Calu3 (cell line): ENCODE results near the gene HSD17B3. TPM values are rescaled to one million over a fixed set of nuclear protein-coding genes. Genes with fewer than 3 reads are reported as not detected.
A peak's percentile ranks its signal among the peaks of the same experiment; 100 is the strongest.

ENCODE experiments used
- BruUV-seq: library from RNA; stranded (reverse); fragments of 400-500 nt; replicated peaks from 2 replicates; lab custom pipeline; 2021; lab: Mats Ljungman, UMichigan
- CTCF ChIA-PET: fragments of 300-600 bp; sonication (Branson Sonifier 250); formaldehyde crosslinking; loops from one replicate; lab custom pipeline; 2022; ENCODE audit warnings: antibody characterized with exemption; lab: Charles Lee
- DNase-seq: peaks from one replicate; pipeline ENCODE4 v3.0.0; 2022
- H3K27ac Mint-ChIP-seq: one replicate; pipeline ENCODE4 v1.8.0; 2022; ENCODE audit warnings: mixed read lengths; ENCODE audit not compliant: unreplicated experiment
- H3K27me3 Mint-ChIP-seq: one replicate; pipeline ENCODE4 v1.8.0; 2022; ENCODE audit warnings: mixed read lengths; ENCODE audit not compliant: unreplicated experiment
- H3K36me3 Mint-ChIP-seq: one replicate; pipeline ENCODE4 v1.8.0; 2022; ENCODE audit warnings: mild to moderate bottlenecking, moderate library complexity, mixed read lengths; ENCODE audit not compliant: insufficient read depth, unreplicated experiment
- H3K4me1 Mint-ChIP-seq: one replicate; pipeline ENCODE4 v1.8.0; 2022; ENCODE audit warnings: mild to moderate bottlenecking, low read depth, mixed read lengths; ENCODE audit not compliant: unreplicated experiment
- H3K4me3 Mint-ChIP-seq: one replicate; pipeline ENCODE4 v1.8.0; 2022; ENCODE audit warnings: mild to moderate bottlenecking, low read depth, moderate library complexity, mixed read lengths; ENCODE audit not compliant: unreplicated experiment
- H3K9me3 Mint-ChIP-seq: one replicate; pipeline ENCODE4 v1.8.0; 2022; ENCODE audit warnings: low read depth, mixed read lengths; ENCODE audit not compliant: unreplicated experiment
- CTCF ChIP-seq: fragments of 200-600 bp; IDR thresholded peaks from one replicate; pipeline ENCODE4 v1.8.0; 2022; ENCODE audit warnings: antibody characterized with exemption; ENCODE audit not compliant: unreplicated experiment
- intact Hi-C: fragments of 100-400 bp; cut with micrococcal nuclease; formaldehyde crosslinking; loops from one replicate; pipeline ENCODE4 v1.10.0; 2022; ENCODE audit not compliant: unreplicated experiment
- total RNA-seq: library from RNA; stranded (reverse); gene quantifications from 2 replicates; pipeline ENCODE4 v1.2.3, GENCODE V29; 2022

Gene HSD17B3
- total RNA-seq, 1 experiment from 2014 or later: 1.2 TPM

DNA sequence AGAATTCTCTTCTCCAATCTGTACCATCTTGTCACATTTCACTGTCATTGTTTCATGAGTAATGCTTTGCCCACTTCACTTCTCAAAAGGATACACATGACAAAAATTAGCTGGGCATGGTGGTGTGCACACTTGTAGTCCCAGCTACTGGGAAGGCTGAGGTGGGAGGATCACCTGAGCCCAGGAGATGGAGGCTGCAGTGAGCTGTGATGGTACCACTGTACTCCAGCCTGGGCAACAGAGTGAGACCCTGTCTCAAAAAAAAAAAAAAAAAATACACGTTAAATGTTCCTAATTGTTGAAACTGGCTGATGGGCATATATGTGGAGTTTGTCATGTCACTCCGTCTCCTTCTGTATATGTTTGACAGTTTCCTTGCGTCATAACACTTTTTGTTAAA, 36.3 kb upstream of the HSD17B3 start:
- Mint-ChIP-seq H3K36me3 (peaks cover 21% of the 10 kb centered on the region), H3K9me3 (no peaks in the 10 kb centered on the region), H3K27ac (no peak overlapping the region), H3K27me3 (no peaks in the 10 kb centered on the region), H3K4me1 (peaks cover 8% of the 10 kb centered on the region), H3K4me3 (no peak overlapping the region)
- intact Hi-C loops: loop anchor here (10.0 kb wide), 1 partner anchor 327 kb away; no protein-coding TSS in a partner anchor
- TF ChIP-seq CTCF: no peak
- CTCF ChIA-PET: no interaction called here
- no TSS peak for BruUV-seq
- no peak for DNase-seq

GRCh38 chr9:96333958-96334357, 32.0 kb upstream of the HSD17B3 start:
- intact Hi-C loops: loop anchor here (5.0 to 10.0 kb wide), 3 partner anchors 43 to 331 kb away; partner anchors contain the start of gene ZNF367
- CTCF ChIA-PET: interaction anchor here (0.7 kb wide), 1 partner anchor 197 kb away, joined by 5 read pairs; no protein-coding TSS in a partner anchor

DNA sequence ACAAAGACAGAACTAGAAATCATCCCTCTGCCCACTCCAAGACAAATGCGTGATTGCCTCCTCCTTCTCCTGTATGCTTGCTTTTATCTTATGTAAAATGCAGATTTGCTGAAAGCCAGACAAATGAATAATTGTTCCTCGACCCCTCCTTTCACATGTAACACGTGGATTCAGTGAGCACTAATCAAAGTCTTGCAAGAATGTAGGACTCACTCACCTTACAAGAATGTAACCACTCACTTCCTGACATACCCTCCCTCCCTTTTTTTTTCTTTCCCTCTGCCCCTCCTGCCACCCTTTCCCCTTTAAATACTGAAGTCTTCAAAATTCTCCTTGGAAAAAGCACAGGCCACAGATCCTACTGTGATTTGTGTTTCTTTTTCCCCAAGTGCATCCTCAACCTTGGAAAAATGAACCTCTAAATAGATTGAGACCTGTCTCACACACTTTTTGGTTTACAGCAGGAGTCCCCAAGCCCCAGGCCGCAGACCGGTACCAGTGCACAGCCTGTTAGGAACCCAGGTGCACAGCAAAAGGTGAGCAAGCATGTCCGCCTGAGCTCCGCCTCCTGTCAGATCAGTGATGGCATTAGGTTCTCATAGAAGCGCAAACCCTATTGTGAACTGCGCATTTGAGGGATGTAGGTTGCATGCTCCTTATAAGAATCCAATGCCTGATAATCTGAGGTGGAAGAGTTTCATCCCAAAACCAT, 29.4 kb upstream of the HSD17B3 start:
- TF ChIP-seq CTCF: no peak
- no TSS peak for BruUV-seq
- Mint-ChIP-seq H3K4me3 (peak overlapping the region; percentile 33), H3K36me3 (peaks cover 16% of the 10 kb centered on the region), H3K4me1 (peaks cover 19% of the 10 kb centered on the region), H3K27me3 (no peaks in the 10 kb centered on the region), H3K9me3 (no peaks in the 10 kb centered on the region), H3K27ac (peak overlapping the region; percentile 87)
- CTCF ChIA-PET: no interaction called here
- intact Hi-C loops: loop anchor here (5.0 to 10.0 kb wide), 3 partner anchors 46 to 333 kb away; partner anchors contain the start of gene ZNF367
- peak; percentile 17 for DNase-seq

More at GRCh38 chr9:96333958-96334357, 32.0 kb upstream of the HSD17B3 start:
- Mint-ChIP-seq H3K36me3 (peaks cover 16% of the 10 kb centered on the region), H3K4me3 (no peak overlapping the region), H3K4me1 (peaks cover 19% of the 10 kb centered on the region), H3K27me3 (no peaks in the 10 kb centered on the region), H3K27ac (no peak overlapping the region), H3K9me3 (no peaks in the 10 kb centered on the region)
- TF ChIP-seq CTCF: no peak
- no peak for DNase-seq
- no TSS peak for BruUV-seq

DNA sequence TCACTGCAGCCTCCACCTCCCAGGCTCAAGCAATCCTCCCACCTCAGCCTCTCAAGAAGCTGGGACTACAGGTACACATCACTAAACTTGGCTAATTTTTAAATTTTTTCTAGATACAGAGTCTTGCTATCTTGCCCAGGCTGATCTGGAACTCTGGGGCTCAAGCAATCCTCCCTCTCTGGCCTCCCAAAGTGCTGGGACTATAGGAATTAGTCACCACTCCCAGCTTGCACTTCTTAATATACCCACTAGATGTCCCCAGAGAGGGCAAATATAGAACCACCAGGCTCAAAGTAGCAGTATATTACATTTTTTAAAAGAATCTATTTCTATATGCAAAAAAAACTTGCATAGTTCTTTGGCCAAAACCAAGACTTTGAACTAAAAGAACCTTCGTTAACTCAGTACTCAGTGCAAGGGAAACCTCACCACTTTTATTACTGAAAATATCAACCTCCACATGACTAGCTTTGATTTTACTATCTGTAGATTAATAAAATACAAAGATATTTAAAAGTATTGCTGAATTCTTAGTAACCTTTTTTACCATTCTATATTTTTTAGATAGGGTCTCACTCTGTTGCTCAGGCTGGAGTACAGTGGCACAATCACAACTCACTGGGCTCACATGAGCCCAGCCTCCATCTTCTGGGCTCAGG, 25.8 kb upstream of the HSD17B3 start:
- DNase-seq: peak; percentile 58
- no peak overlapping the region for H3K27ac Mint-ChIP-seq
- peaks cover 13% of the 10 kb centered on the region for H3K36me3 Mint-ChIP-seq
- peak; percentile 51 for TF ChIP-seq CTCF
- no TSS peak for BruUV-seq
- no peaks in the 10 kb centered on the region for H3K27me3 Mint-ChIP-seq
- CTCF ChIA-PET: interaction anchor here (0.7 to 1.2 kb wide), 5 partner anchors 8 to 114 kb away, joined by 3 to 5 read pairs (median 3); no protein-coding TSS in a partner anchor
- no peak overlapping the region for H3K4me3 Mint-ChIP-seq
- intact Hi-C loops: no loop called here
- peaks cover 11% of the 10 kb centered on the region for H3K4me1 Mint-ChIP-seq
- H3K9me3 Mint-ChIP-seq: no peaks in the 10 kb centered on the region
